A549 treated with Hydrocortisone at 1 μM for 4 hours (cell line): ENCODE measurements around the gene CYS1. TPM values are rescaled to one million over a fixed set of nuclear protein-coding genes. Genes with fewer than 3 reads are reported as not detected.

Experiments used
- total RNA-seq: library from RNA; stranded (reverse); fragments of 200-300 nt; extraction: Qiagen RNA extraction; gene quantifications from 5 replicates; pipeline ENCODE4 v1.2.3, GENCODE V29; 2022

Gene CYS1, protein sequence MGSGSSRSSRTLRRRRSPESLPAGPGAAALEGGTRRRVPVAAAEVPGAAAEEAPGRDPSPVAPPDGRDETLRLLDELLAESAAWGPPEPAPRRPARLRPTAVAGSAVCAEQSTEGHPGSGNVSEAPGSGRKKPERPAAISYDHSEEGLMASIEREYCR
- 0.89 to 2.0 TPM (median 1.5 TPM) in 5 replicates for total RNA-seq

DNA sequence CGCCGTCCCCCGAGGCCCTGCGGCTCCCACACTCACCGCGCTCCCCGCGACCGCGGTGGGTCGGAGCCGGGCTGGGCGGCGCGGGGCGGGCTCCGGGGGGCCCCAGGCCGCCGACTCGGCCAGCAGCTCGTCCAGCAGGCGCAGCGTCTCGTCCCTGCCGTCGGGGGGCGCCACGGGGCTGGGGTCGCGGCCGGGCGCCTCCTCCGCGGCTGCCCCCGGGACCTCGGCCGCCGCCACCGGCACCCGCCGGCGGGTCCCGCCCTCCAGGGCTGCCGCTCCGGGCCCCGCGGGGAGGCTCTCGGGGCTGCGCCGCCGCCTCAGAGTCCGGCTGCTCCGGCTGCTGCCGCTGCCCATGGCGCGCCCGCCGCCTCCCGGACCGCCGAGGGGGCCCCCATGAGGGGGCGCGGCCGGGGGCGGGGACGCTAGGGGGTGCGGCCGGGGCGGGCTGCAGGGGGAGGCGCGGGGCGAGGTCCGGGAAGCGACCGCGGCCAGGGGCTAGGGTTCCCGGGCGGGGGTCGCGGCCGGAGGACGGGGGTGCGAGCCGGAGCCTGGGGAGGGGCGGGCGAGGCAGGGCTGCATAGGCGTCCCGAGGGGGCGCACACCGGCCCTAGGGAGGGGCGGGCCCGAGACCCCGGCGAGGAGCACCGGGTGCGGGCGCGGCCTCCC lies at the start of gene CYS1:
Gene CYS1 (minus strand): TSS at position 542 of the 666 bp plus-strand sequence. CDS start 188 bp downstream, at position 354.

DNA sequence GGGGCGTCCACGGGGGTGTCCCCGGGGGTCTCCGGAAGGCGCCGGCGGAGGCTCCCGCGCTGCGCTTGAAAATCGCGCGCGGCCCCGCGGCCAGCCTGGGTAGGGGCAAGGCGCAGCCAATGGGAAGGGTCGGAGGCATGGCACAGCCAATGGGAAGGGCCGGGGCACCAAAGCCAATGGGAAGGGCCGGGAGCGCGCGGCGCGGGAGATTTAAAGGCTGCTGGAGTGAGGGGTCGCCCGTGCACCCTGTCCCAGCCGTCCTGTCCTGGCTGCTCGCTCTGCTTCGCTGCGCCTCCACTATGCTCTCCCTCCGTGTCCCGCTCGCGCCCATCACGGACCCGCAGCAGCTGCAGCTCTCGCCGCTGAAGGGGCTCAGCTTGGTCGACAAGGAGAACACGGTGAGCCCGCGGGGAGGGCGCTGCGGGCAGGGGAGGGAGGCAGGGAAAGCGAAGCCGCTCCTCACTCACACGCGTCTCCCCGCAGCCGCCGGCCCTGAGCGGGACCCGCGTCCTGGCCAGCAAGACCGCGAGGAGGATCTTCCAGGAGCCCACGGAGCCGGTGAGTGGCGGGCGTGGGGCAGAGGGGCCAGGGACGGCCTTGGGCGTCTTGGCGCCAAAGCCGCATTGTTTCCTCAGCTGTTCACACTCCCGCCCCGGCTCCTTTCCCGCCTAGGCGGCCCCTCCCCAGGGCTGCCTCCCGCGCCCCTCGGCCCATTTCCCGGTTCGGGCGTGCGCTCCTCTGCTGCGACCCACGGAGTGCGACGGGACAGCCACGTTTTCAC lies 42.5 kb upstream of the CYS1 start, which contains the start of gene RRM2:
Gene RRM2 (plus strand): TSS at position 240 of the 781 bp plus-strand sequence. CDS start 60 bp downstream, at position 300.

DNA sequence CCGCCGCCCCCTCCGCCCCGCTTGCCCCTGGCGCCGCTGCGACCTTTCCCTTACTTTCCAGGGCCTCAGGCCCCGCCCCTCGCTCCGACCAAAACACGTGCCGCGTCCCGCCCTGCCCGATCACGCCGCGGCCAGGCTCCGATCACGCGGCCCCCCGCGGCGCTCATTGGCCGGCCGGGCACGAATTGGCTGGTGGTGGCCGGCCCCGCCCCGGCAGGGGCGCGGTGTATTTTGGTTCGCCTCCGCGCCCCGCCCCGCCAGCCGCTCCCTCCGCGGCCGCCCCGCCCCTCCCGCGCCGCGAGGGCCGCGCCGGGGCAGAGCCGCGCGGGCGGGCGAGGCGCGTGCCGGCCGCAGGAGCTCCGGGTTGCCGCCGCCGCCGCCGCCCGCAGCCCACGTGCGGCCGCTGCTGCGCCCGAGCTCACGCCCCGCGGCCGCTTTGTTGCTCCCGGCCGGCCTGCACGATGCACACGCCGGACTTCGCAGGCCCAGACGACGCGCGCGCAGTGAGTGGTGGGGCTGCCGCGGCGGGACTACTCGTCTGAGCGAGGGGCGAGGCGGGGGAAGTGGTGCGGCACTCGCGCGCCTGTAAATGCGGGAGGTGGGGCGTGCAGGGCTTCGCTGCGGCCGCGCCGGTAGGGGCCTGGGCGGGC lies 36.8 kb downstream of the CYS1 start, which contains the start of gene KLF11:
Gene KLF11 (plus strand): TSS at position 295 of the 650 bp plus-strand sequence. CDS start 167 bp downstream, at position 462.

Other genes with a start within 250 kb of the CYS1 start
- gene TAF1B, start 236.9 kb downstream of the CYS1 start, total RNA-seq, result 25.0 to 45.0 TPM (median 25.7 TPM) in 5 replicates
- gene GRHL1, start 128.7 kb downstream of the CYS1 start, total RNA-seq, result 0.72 to 1.2 TPM (median 0.84 TPM) in 5 replicates
- 3.0 to 4.2 TPM (median 3.6 TPM) in 5 replicates for gene KLF11, start 36.9 kb downstream of the CYS1 start, total RNA-seq
- gene RRM2, start 42.3 kb upstream of the CYS1 start, total RNA-seq, result 218 to 262 TPM (median 233 TPM) in 5 replicates
- gene HPCAL1, start 222.5 kb upstream of the CYS1 start, total RNA-seq, result 209 to 290 TPM (median 261 TPM) in 5 replicates